K562 (cell line): ENCODE data around the gene SAMD8. TPM values are rescaled to one million over a fixed set of nuclear protein-coding genes. Genes with fewer than 3 reads are reported as not detected.

Source experiments
- BRF2 ChIP-seq: IDR thresholded peaks from 3 replicates; pipeline ENCODE4 v1.6.1; 2011; ENCODE audit warnings: borderline replicate concordance, mild to moderate bottlenecking; ENCODE audit not compliant: insufficient read length, insufficient read depth
- FOS ChIP-seq: IDR thresholded peaks from 3 replicates; pipeline ENCODE4 v1.6.1; 2011; ENCODE audit not compliant: insufficient read length; ENCODE audit errors: extremely low read depth
- MYBL2 ChIP-seq, 2 experiments: fragments of 450-650 bp in 1 of 2; sonication (generic) in 1 of 2; formaldehyde crosslinking in 1 of 2; IDR thresholded peaks; 2 replicates each; pipeline versions ENCODE4 v1.6.1 to v1.8.1; 2017 to 2022; ENCODE audit warnings: borderline replicate concordance in 1 of 2, inconsistent platforms in 1 of 2, low read depth in 1 of 2, mild to moderate bottlenecking in 1 of 2, missing genetic modification reagents in 1 of 2, moderate library complexity in 1 of 2
- ZKSCAN1 ChIP-seq: fragments of 150-350 bp; IDR thresholded peaks from 2 replicates; pipeline ENCODE4 v1.6.1; 2016; ENCODE audit warnings: low read depth, low read length
- polyA plus RNA-seq, 8 experiments: library from polyadenylated mRNA; depleted of rRNA in 4 of 8; stranded (reverse) in 5 of 8; unstranded in 3 of 8; fragments of >200 nt; fragmentation: Nextera tagmentation in 2 of 8; fragmentation: Illumina TruSeq in 1 of 8; extraction: Ambion mirVana in 2 of 8; extraction: Trizol in 1 of 8; gene quantifications; 2 replicates each; pipeline versions ENCODE4 v1.2.1 to v1.2.3, GENCODE V29; 2011 to 2014; ENCODE audit warnings: inconsistent platforms in 1 of 8, missing spikeins in 1 of 8
- total RNA-seq, 7 experiments: library from RNA; depleted of rRNA in 6 of 7; stranded (reverse); fragments of >200 nt in 6 of 7; fragmentation: Illumina TruSeq in 2 of 7; extraction: Trizol in 2 of 7; gene quantifications; 2 replicates each; pipeline versions ENCODE4 v1.2.1 to v1.2.3, GENCODE V29; 2011 to 2021; ENCODE audit warnings: low replicate concordance in 1 of 7
- TF ChIP-seq, protein P1 (sequence below), 3 experiments: IDR thresholded peaks in 2 of 3; conservative IDR thresholded peaks in 1 of 3; 2 replicates each; pipeline ENCODE4 v1.5.1; 2011 to 2012; ENCODE audit warnings: low read length in 3 of 3, mild to moderate bottlenecking in 3 of 3, control low read depth in 2 of 3, improper control_type of control experiment in 1 of 3, inconsistent platforms in 1 of 3, low read depth in 1 of 3, mixed read lengths in 1 of 3, moderate library complexity in 1 of 3; ENCODE audit not compliant: insufficient read depth in 2 of 3
- TF ChIP-seq, protein P2 (sequence below): fragments of 450-650 bp; IDR thresholded peaks from 2 replicates; pipeline ENCODE4 v1.6.1; 2017; ENCODE audit warnings: antibody characterized with exemption

Gene SAMD8
- total and polyA plus RNA-seq, 9 of the 15 experiments (the other 6 are each of a cell fraction or from before 2014, with no cell fraction given) = 2.7 to 16.1 (median 6.2) TPM

DNA sequence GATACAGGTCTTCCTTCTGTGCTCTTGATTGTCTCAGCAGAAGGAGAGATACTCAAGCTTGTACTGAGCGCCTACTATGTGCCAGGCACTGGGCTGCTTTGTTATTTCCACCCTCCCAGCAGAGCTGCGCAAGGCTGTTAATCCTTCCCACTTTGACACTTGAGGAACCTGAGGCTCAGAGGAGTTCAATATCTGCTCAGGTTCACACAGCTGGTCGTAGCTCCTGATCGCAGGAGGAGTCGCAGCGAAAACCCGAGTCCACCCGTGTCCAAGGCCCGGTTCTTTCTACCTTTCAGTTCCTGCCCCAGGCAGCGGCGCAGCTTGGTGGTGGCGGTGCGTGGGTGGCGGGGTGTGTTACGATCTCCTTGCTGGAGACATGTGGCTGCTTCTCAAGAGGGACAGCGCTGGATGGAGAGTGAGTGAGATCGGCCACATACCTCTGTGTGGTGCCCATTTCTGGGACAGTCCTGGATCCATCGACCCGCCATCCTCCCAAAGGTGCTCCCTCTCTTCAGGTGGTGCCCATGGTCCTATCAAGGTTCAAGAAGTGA, 26.5 kb upstream of the SAMD8 start (continued):
- TF ChIP-seq, protein P1, sequence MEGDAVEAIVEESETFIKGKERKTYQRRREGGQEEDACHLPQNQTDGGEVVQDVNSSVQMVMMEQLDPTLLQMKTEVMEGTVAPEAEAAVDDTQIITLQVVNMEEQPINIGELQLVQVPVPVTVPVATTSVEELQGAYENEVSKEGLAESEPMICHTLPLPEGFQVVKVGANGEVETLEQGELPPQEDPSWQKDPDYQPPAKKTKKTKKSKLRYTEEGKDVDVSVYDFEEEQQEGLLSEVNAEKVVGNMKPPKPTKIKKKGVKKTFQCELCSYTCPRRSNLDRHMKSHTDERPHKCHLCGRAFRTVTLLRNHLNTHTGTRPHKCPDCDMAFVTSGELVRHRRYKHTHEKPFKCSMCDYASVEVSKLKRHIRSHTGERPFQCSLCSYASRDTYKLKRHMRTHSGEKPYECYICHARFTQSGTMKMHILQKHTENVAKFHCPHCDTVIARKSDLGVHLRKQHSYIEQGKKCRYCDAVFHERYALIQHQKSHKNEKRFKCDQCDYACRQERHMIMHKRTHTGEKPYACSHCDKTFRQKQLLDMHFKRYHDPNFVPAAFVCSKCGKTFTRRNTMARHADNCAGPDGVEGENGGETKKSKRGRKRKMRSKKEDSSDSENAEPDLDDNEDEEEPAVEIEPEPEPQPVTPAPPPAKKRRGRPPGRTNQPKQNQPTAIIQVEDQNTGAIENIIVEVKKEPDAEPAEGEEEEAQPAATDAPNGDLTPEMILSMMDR (IDR thresholded peaks at IDR 0.05 in 2 of 3, conservative IDR thresholded peaks at IDR 0.05 in 1 of 3; ENCODE audit: insufficient read depth in 2 of 3, low read depth in 1 of 3, low read length in 3 of 3) = 0 out of 6 replicates have a peak, but pooled peaks of 1 of the 3 experiments have one; percentile 10
- TF ChIP-seq FOS = no peak
- peak; percentile 92 for TF ChIP-seq ZKSCAN1
- no peak for TF ChIP-seq BRF2
- no peak for TF ChIP-seq MYBL2 (IDR thresholded peaks at IDR 0.05; ENCODE audit: low read depth)
- no peak for TF ChIP-seq MYBL2 (CRISPR knock-in tag; IDR thresholded peaks at IDR 0.05; ENCODE audit: borderline replicate concordance)
- TF ChIP-seq, protein P2, sequence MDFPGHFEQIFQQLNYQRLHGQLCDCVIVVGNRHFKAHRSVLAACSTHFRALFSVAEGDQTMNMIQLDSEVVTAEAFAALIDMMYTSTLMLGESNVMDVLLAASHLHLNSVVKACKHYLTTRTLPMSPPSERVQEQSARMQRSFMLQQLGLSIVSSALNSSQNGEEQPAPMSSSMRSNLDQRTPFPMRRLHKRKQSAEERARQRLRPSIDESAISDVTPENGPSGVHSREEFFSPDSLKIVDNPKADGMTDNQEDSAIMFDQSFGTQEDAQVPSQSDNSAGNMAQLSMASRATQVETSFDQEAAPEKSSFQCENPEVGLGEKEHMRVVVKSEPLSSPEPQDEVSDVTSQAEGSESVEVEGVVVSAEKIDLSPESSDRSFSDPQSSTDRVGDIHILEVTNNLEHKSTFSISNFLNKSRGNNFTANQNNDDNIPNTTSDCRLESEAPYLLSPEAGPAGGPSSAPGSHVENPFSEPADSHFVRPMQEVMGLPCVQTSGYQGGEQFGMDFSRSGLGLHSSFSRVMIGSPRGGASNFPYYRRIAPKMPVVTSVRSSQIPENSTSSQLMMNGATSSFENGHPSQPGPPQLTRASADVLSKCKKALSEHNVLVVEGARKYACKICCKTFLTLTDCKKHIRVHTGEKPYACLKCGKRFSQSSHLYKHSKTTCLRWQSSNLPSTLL = no peak
- TF ChIP-seq, all 486 proteins: peak for 8
